GM19372 (cell line): ENCODE measurements around the gene SERPINE1.

Experiments used
- ATAC-seq: cut with Tn5 transposase; IDR thresholded peaks from one replicate; pipeline ENCODE4 v1.9.1; 2021; ENCODE audit warnings: mild to moderate bottlenecking, low read depth, moderate library complexity; ENCODE audit not compliant: unreplicated experiment

Gene SERPINE1

DNA sequence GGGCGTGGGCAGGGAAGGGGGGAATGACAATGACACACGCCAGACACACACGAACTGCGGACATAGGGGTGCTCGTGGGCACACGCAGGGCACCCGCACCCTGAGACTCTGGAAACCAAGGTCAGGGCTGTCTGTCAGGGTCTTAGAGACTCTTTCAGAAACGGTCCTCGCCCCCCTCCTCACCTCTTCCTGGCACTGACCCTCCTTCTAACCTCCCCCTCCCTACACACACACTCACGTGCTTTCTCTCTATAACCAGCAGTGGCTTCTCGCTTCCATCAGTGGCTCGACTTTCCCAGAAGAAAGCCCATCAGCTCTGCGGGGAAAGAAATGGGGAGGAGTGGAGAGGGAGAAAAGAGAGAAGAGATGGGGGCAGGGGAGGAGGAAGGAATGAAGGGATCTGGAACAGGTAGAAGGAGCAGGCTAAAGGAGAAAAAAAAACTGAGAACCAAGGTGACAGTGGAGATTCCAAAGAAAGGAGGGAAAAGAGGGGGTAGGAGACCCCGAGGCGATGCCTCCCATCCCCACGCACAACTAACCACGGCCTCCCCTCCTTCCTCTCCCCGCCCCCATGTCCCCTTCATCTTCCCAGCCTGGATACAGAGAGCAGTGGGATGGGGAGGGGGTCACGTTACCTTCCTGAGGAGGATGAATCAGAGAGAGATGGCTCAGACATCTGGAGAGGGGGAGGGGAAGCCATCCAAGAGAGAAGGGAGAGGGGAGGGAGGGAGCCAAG lies 40.2 kb downstream of the SERPINE1 start:
- no peak for ATAC-seq

DNA sequence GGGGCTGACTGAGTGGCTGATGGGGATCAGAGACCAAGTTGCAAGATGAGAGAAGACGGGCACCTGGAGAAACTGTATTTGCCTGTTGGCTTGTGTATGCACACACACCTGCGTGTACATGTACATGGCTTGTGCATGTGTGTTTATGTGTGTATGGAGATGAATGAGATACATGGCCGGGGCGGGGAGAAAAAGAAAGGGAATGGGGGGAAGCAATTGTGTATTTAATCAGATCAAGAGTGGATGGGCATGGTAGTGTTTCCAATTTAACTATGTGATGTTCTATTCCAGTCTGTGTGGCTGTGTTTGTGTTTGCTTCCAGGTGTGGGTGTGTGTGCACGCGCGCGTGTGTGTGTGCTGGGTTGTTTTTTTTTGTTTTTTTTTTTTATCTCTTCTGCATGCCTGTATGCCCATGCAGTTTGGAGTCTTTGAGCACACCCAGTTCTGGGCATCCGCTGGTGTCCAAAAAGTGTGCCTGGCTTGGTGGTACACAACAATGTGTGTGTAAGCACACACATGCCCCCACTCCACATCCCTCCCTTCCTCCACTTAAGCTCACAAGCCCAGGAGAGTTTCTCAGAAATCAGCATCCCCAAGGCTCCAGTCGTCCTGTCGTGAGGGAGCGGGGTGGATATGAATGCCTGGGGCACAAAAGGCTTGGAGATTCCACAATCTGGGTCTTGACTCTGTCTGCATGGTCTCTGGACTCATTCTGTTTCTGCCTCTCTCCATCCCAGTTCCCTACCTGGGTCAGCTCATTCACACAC lies 40.9 kb downstream of the SERPINE1 start:
- ATAC-seq = no peak

DNA sequence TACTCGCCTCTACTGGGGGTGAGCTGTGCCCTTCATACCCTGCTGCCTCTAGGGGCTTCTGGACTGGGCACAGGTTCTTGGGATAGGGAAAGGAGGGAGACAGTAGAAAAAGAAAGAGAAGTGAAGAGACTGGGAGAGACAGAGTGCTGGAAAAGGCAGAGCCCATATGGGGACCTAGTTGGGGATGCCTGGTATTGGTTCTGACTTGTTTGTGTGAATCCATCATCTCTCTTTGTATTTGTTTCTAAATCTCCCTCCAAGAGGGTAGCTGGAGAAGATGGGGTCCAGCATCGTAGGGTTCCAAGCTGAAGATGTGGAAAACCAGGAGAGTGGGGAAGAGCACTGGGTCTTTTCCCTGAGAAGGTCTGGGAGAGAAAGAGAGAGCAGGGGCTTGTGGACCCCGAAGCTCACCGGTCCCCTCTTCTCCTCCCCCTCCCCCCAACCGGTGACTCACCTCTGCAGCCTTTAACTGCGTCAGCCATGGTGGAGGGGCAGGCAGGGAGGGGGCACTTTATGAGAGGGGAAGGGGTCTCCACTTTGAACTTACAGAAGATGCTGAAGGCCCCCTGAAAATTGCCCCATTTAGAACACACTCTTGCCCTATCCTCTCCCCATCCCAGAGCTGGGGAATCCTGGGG lies 41.6 kb downstream of the SERPINE1 start:
- ATAC-seq = no peak

DNA sequence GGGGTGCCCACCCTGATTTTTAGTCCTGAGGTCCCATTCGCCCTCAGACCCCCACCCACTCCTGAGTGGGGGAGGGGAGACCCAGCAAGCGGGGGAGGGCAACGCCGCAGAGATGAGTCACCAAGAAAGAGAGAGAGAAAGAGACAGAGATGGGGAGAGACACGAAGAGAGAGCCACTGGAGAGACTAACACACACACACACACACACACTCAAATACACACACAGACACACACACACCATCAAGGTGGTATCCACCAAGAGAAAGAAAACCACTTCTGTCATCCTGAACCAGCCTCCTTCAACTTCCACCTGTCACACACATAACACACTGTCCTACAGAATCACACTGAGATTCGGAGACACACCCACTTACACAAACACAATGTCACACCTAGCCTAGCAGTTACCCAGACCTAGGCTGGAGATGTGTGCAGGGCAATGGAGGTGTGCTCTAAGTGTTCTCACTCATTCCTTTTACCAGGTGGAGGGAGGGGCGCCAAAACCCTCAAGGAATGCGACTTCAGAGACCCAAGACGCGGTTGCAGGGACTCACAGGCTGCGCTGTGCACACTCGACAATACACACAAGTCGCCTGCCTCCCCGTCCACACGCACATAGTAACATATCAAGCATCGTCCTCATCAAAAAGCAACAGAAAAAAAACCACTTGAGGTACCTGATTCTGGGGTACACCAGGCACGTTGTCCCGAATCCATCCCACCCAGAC lies 42.4 kb downstream of the SERPINE1 start:
- ATAC-seq = no peak

DNA sequence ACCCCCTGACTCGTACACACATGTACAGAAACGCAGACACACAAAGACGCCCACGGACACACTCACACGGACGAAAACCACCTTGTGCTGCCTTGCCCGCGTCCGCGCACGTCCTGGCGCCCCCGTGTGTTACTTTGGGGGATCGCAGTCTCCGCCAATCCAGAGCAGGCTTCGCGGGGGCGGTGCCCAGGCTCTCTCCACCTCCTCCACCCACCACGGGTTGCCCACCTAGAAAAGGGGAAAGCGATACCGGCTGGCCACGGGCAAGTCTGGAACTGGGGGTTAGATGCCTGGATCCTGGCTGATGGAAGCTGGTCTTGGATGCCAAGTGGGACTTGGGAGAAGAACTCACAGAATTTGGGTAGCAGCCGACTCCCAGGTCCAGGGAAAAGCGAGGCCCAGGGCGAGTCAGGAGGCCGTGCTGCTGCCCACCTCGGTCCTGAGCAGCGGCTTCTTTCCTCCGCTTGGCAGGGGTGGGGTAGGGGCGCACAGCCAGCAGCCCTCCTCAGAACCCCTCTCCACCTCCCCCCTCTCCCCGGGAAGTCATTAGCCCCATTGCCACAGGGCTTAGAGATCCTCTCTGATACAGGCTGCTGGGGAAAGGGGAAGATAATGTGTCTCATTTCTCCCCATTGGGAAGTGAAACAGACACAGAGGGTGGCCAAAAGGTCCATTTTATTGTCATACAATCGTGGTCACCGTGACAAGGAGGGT lies 43.1 kb downstream of the SERPINE1 start:
- ATAC-seq = no peak

DNA sequence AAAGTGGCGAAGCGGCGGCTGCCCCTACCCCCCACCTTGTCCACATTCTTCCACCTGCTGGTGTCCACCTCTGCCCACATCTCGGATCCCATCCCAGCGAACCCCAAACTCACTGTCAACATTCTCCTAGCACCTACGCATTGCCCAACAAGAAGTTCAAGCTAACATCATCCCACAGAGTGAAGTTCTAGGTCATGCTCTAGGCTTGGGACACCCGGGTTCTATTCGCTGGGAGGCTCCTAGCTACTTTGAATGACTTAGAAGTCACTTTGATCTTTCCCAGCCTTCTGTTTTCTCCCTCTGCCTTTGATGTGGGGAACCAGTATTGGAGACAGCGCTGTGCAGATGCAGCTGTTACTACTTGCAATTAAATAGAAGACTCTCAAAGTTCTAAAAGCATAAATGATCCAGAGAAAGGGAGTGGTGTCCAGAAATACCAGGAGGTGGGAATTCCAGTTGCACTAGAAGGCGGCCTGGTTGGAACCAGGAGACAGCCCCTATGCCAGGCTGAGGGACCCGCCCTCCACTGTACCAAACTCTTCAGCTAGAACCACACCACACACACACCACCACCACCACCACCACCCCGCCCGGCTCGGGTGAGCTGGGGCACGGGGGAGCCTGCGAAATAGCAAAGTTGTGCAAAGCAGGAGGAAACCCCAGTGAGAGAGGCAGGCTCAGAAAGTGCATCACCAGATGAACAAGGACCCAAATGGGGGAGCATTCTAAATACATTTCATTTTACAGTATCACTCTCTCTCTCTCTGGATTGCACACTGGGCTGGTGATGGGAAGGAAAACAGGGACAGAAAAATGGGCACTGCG lies 43.9 kb downstream of the SERPINE1 start:
- no peak for ATAC-seq

DNA sequence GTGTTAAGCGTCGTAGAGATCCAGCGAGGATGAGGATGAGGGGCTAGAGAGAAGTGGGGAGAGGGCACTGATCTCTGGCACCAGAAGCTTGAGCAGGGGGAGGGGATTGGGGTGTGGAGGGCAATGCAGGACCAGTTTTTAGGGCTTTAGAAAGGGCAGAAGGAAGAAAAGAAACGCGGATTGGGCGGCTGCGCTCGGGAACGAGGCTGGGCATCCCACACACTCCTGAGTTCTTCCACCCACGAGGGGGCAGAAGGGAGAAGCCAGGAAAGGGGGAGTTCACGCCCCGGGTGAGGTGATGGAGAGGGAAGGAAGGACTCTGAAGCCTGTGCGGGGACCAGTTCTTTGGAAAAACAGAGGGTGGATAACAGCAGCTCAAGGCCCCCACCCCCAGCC lies 44.5 kb downstream of the SERPINE1 start:
- no peak for ATAC-seq

DNA sequence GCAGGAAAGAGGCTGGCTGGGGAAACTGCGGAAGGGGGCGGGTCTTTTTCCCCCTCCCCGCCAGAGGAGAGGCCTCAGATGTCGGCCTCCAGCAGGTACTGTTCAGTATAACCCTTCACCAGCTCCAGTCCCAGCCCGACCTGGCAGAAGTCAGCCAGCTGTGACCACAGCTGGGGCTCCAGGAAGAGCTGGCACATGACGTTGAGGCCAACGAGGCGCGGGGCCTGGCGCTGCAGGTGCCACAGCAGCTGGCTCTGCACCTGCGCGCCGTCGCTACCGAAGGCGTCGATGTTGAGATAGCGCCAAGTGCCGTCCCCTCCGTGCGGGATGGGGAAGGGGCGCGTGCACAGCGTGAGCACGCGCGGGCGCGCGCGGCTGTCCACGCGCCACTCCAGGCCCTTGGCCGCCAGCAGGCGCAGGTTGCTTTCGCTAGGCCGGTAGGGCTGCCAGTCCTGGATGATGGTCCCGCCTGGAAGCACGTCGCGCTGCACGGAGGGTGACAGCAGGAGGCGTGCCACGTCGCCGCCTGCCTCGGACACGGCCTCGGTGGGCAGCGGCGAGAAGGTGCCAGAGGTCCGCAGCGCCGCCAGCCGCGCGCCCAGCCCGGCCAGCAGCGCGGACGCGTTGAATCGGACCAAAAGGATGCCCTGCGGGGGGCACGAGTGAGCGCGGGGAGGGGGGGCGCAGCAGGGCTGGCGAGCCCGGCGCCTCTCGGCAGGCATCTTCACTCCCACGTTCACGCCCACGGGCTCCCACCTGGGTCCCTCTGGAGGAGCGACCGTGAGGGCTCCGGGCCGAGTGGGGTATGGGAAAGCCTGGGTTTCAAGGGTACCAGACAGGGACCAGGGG lies 45.3 kb downstream of the SERPINE1 start:
- ATAC-seq = no peak

DNA sequence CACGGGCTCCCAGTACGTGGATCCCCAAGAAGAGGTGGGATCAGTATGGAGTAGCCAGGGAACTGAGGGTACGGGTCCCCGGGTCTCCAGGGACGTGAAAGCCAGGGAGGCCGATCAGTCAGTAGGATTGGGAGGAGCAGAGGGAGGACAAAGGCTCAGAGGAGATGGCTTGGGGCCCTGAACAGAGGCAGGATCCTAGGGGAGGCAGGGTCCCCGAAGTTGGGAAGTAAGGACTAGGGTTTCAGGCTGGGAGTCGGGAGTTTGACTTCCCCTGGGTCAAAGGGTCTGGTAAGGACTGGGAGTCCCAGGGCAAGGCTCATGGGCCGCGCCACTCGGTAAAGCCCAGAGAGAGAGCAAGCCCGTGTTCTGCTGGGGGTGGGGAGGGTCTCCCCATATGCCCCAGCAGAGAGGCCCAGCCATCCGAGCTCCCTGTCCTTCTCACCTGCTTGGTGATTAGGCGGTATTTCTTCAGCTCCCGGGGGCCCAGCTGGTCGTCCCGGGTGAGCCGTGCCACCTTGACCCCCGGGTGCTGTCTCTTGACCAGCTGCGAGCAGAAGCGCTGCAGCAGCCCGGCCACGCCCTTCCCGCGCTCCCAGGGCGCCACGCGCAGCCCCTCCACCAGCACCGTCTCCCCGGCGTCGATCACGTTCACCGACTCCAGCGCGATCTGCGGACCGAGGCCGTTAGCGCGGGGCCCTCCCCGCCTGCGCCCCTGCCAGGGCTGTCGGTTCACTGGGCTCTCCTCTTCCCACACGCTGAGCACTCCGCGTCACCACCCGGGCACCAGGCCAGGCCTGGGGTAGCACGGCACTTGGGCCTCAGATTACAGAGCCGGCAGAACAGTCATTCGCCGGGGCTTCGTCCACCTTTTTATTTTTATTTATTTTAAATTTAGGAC lies 46.2 kb downstream of the SERPINE1 start:
- ATAC-seq = no peak

DNA sequence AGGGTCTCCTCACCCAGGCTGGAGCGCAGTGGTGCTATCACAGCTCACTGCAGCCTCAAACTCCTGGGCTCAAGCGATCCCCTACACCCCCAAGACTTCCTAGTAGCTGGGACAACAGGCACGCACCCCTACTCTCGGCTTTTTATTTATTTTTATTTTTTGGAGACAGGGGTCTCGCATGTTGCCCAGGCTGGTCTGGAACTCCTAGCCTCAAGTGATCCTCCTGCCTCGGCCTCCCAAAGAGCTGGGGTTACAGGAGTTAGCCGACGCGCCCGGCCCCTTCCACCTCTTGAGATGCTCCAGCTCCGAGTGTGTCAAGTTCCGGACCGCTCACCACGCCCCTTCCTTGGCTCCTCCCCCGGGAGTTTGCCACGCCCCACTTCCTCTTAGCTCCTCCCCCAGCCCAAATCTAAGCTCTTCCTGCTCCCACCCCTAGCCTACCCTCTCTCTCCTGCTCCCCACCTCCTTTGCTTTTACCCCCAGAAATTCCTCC lies 46.9 kb downstream of the SERPINE1 start:
- no peak for ATAC-seq

DNA sequence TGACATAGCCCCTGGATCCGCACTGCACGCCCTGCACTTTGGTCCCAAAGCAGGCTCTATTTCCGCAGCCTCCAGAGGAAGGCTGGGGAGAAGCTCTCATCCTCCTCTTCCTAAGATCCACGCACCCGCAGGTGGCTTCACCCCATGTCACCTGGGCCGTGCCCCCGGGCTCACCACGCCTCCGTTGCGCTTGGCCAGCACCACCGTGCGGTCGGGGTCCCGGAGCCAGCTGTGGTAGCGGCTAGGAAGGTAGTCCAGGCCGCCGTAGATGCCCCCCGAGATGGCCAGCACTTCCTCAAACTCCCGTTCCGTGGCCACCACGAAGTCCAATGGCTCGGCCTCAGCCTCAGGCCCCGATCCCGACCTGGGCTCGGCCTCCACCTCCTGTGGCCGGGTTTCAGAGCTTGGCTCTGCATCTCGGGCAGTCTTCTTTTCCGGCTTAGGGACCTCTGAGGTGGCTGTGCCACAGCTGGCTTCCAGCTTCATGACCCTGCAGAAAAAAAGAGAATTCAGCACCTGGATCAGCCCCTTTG lies 47.5 kb downstream of the SERPINE1 start:
- ATAC-seq = no peak

DNA sequence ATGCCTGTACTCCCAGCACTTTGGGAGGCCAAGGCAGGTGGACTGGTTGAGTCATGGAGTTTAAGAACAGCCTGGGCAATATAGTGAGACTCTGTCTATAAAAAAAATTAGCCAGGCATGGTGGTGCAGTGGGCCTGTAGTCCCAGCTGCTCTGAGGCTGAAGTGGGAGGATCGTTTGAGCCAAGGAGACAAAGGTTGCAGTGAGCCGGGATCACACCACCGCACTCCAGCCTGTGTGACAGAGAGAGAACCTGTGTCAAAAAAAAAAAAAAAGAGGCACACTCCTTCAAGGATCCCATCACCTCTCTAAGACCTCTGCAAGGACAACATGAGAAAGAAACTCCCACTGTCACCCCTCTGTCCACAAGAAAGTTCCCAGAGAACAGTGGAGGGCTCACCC lies 48.8 kb downstream of the SERPINE1 start:
- no peak for ATAC-seq

DNA sequence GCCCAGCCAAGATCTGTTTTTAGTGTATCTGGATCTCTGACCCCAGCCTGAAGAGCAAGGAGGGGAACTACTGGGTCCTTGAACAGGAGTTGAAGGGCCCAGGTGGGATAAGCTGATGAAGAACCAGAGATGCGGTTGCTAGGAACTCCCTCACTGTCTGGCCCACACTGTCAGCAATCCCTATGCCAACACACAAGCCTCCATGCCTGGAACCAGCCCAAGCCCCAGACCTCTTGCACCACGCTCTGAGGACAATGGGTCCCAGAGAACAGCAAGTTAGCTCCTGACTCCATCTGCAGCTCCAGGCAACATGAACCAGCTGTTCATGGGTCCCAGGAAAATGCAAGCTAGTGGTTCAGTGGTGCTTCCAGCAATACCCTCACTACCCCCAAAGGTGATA lies 50.7 kb downstream of the SERPINE1 start:
- ATAC-seq = no peak

DNA sequence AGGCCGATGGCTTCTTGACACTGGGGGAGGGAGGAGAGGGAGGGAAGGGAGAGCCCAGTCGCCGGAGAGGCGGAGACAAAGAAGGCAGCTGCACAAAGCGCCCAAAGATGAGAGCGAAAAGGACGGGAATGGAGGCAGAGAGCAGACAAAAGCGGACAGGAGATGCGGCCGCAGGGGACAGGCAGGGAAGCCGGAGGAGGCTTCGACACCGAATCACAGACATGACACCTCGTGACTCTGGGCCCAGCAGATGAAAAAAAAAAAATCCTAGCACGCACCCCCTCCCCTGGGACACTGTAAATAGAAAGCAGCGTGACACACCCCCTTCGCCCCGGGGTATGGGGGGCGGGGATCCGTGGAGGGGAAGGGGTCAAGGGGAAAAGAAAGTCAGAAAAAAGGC lies 52.2 kb downstream of the SERPINE1 start:
- ATAC-seq = no peak

DNA sequence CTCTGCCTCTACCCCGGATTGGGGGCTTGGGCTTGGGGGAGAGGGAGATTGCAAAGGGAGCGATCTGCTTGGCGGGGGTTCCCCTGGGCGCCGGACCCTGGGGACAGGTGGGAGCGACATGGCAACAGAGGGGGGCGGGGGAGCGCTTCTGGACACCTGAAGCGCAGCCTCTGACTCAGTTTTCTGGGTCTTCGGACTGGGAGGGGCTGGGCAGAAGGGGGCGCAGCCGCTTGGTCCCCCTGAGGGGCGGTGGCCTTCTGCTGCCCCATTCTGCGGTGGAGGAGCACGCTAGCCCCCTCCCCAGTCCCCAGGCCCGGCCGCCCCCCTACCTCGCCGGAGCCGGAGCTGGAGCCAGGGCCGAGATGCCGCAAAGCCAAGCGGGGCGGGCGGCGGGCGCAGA lies 52.8 kb downstream of the SERPINE1 start:
- ATAC-seq = no peak

DNA sequence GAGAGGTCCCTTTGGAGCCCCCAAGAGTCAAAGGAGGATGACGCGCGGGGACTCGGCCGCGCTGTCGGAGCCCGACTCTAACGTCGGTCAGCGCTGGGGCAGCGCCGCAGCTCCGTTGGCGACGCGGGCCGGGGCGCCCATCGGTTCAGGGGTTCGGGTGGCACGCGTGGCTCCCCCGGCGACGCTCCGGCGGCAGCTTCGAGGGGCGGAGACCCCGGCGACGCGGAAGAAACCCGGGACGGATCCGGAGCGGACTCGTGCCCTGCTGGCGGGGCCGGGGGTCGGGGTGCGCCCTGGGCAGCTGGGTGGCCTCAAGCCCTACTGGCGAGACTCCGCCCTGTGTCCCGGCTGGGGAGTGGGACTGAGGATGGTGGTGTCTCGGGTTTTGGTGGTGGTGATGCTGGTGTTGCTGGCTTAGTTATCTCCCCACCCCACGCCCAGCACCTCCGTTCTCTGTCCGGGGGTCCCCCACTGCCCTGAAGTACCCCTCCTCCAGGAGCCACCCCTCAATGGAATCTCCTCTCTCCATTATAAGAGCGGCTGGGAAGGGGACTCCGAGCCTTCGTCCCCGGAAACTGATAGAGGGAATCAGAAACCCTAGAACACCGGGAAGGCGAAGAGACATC lies 53.3 kb downstream of the SERPINE1 start, which contains the start of gene NAT16:
TSS of gene NAT16 (minus strand) at position 164 of the 626 bp plus-strand sequence. CDS start 5,486 bp downstream, outside the sequence.
- no peak for ATAC-seq
